Measurements from ENCODE around the gene PIGR. TPM values are rescaled to one million over a fixed set of nuclear protein-coding genes. Genes with fewer than 3 reads are reported as not detected.

Gene PIGR
- total RNA-seq, 2 donors from 2014 or later = not detected

DNA sequence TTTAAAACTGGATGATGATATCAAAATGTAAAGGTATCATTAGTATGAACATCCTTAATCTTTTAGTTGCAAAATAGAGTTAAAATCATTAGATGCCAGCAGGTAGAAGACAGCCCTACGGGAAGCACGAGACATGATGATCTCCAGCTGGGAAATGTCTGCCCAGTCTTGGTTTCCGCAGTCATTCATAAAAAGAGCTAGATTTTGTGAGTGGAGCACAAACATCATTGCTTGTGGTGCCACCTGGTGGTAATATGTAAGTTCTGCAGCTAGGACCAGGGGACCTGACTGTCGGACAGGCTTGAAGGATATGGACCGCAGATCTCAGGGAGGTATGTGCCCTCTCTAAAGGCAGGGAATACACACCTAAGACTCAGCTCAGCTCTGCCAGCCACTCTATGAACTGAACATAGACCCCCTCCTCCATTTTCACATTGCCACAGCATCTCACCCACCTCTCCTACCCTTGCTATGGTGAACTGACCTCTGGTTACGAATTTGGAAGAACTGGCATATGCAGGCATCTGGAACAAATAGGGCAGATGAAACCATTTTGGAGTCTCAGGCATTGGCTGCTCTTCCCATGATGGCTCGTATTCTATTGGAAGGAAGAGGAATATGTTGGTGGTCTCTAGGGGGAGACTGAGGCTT is 33.7 kb downstream of the PIGR start:
- H3K4me1 ChIP-seq (ENCODE audit: control insufficient read depth, insufficient read depth, low read length) = no peaks in the 10 kb centered on the region
- Mint-ChIP-seq H3K27ac (no peak overlapping the region), H3K4me1 (peaks cover 4% of the 10 kb centered on the region), H3K36me3 (ENCODE audit: low read depth) (no peaks in the 10 kb centered on the region), H3K4me3 (no peak overlapping the region), H3K9me3 (no peaks in the 10 kb centered on the region), H3K27me3 (ENCODE audit: insufficient read depth) (peaks cover 63% of the 10 kb centered on the region)
- TF ChIP-seq, protein P1, sequence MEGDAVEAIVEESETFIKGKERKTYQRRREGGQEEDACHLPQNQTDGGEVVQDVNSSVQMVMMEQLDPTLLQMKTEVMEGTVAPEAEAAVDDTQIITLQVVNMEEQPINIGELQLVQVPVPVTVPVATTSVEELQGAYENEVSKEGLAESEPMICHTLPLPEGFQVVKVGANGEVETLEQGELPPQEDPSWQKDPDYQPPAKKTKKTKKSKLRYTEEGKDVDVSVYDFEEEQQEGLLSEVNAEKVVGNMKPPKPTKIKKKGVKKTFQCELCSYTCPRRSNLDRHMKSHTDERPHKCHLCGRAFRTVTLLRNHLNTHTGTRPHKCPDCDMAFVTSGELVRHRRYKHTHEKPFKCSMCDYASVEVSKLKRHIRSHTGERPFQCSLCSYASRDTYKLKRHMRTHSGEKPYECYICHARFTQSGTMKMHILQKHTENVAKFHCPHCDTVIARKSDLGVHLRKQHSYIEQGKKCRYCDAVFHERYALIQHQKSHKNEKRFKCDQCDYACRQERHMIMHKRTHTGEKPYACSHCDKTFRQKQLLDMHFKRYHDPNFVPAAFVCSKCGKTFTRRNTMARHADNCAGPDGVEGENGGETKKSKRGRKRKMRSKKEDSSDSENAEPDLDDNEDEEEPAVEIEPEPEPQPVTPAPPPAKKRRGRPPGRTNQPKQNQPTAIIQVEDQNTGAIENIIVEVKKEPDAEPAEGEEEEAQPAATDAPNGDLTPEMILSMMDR (conservative IDR thresholded peaks at IDR 0.05) = peak; percentile 86
- H3K4me3 ChIP-seq (ENCODE audit: low read length) = no peak overlapping the region
- H3K36me3 ChIP-seq (ENCODE audit: control insufficient read depth, insufficient read depth, low read length) = no peaks in the 10 kb centered on the region
- no peak overlapping the region for H3K27ac ChIP-seq (ENCODE audit: low read depth, low read length)
- H3K9me3 ChIP-seq (ENCODE audit: control insufficient read depth, low read length) = no peaks in the 10 kb centered on the region
- no peak overlapping the region for H3K9ac ChIP-seq (ENCODE audit: extremely low read depth, low read length, poor library complexity, severe bottlenecking)
- peak; percentile 86 for DNase-seq
- WGBS, 2 experiments (ENCODE audit: insufficient coverage in 1 of 2, insufficient read length in 1 of 2) = 31 to 36% methylated on average over 6 to 7 of the region's 7 CpGs
- peaks cover 72% of the 10 kb centered on the region for H3K27me3 ChIP-seq (ENCODE audit: control insufficient read depth, insufficient read depth, low read length, poor library complexity, severe bottlenecking)

DNA sequence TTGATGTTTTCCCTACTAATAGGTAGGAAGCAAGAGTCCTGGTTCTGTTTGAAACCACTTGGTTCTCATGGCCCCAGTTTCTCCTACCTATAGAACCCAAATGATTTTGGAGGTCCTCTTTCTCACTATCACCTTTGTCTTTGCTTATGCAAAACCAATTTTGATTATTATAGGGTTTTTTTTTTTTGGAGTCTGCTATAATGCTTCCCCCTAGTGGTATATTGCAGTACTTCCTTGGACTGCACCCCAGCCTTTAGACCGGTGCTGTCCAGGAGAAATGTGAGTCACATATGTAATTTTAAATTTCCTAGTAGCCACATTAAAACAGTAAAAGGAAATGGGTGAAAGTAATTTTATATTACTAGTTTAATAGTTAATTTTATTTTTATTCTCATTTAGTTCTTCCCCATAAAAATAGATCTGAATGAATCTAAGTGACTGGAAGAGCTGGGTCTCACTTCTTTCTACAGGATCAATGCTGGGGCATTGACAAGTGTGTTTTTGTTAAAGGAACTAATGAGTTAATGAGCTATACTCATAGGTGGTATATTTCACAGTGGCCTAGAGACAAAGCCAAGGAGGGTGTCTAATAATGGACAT is 35.1 kb downstream of the PIGR start:
- Mint-ChIP-seq H3K27me3 (ENCODE audit: insufficient read depth) (peaks cover 66% of the 10 kb centered on the region), H3K36me3 (ENCODE audit: low read depth) (no peaks in the 10 kb centered on the region), H3K4me3 (no peak overlapping the region), H3K27ac (no peak overlapping the region), H3K9me3 (no peaks in the 10 kb centered on the region), H3K4me1 (peaks cover 4% of the 10 kb centered on the region)
- no peaks in the 10 kb centered on the region for H3K4me1 ChIP-seq (ENCODE audit: control insufficient read depth, insufficient read depth, low read length)
- no peaks in the 10 kb centered on the region for H3K9me3 ChIP-seq (ENCODE audit: control insufficient read depth, low read length)
- TF ChIP-seq, protein P1 (conservative IDR thresholded peaks at IDR 0.05) = peak; percentile 93
- WGBS, 2 experiments (ENCODE audit: insufficient coverage in 1 of 2, insufficient read length in 1 of 2) = 40% methylated on average over 1 of the region's 1 CpG; no CpG with 5 or more reads in 1 of the 2 experiments
- H3K36me3 ChIP-seq (ENCODE audit: control insufficient read depth, insufficient read depth, low read length) = no peaks in the 10 kb centered on the region
- no peak overlapping the region for H3K4me3 ChIP-seq (ENCODE audit: low read length)
- H3K27me3 ChIP-seq (ENCODE audit: control insufficient read depth, insufficient read depth, low read length, poor library complexity, severe bottlenecking) = peaks cover 65% of the 10 kb centered on the region
- H3K27ac ChIP-seq (ENCODE audit: low read depth, low read length) = no peak overlapping the region
- DNase-seq = peak; percentile 56
- H3K9ac ChIP-seq (ENCODE audit: extremely low read depth, low read length, poor library complexity, severe bottlenecking) = no peak overlapping the region

DNA sequence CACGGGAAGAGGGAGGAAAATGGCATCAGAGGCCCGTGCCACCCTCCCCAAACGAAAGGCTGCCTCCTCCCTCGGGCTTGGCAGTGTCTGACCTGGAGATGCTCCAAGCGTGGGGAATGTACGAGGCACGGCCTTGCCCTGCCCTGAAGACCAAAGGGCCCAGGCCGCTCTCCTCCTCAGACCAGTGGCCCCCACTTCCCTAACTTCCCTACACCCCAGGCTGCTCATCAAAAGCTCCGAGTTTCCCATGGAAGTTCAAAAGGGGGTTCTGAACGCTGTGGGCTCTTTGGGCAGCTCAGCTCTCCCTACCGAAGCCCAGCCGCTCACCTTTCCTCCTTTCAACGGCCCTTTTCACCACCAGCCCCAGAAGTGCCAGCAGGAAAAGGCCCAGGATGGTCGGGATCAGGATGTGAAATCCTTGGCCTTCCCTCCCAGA is 36.4 kb downstream of the PIGR start:
- no peaks in the 10 kb centered on the region for H3K9me3 ChIP-seq (ENCODE audit: control insufficient read depth, low read length)
- 22 to 31% methylated on average over 6 to 14 of the region's 14 CpGs for WGBS, 2 experiments (ENCODE audit: insufficient coverage in 1 of 2, insufficient read length in 1 of 2)
- H3K4me1 Mint-ChIP-seq = peaks cover 4% of the 10 kb centered on the region
- peaks cover 69% of the 10 kb centered on the region for H3K27me3 Mint-ChIP-seq (ENCODE audit: insufficient read depth)
- H3K9ac ChIP-seq (ENCODE audit: extremely low read depth, low read length, poor library complexity, severe bottlenecking) = no peak overlapping the region
- no peaks in the 10 kb centered on the region for H3K4me1 ChIP-seq (ENCODE audit: control insufficient read depth, insufficient read depth, low read length)
- H3K27ac Mint-ChIP-seq = no peak overlapping the region
- no peak overlapping the region for H3K27ac ChIP-seq (ENCODE audit: low read depth, low read length)
- H3K9me3 Mint-ChIP-seq = no peaks in the 10 kb centered on the region
- H3K4me3 Mint-ChIP-seq = peak overlapping the region; percentile 54
- peak overlapping the region; percentile 77 for H3K4me3 ChIP-seq (ENCODE audit: low read length)
- no peaks in the 10 kb centered on the region for H3K36me3 Mint-ChIP-seq (ENCODE audit: low read depth)
- peaks cover 61% of the 10 kb centered on the region for H3K27me3 ChIP-seq (ENCODE audit: control insufficient read depth, insufficient read depth, low read length, poor library complexity, severe bottlenecking)
- DNase-seq = peak; percentile 69
- TF ChIP-seq, protein P1 (conservative IDR thresholded peaks at IDR 0.05) = no peak
- H3K36me3 ChIP-seq (ENCODE audit: control insufficient read depth, insufficient read depth, low read length) = no peaks in the 10 kb centered on the region
